Vagina (tissue), 2 donors: ENCODE results near the gene ALDH1A1. TPM values are rescaled to one million over a fixed set of nuclear protein-coding genes. Genes with fewer than 3 reads are reported as not detected.
A peak's percentile ranks its signal among the peaks of the same experiment; 100 is the strongest.

Experiments
- DNase-seq, 2 donors: peaks; one replicate each; pipeline ENCODE4 v3.0.0-alpha.2; 2017; ENCODE audit errors: extremely low spot score in 2 of 2
- H3K27ac ChIP-seq: fragments of 200-600 bp; sonication (generic); one replicate; pipeline ENCODE4 v1.5.1; 2019
- H3K27me3 ChIP-seq: fragments of 200-600 bp; sonication (generic); one replicate; pipeline ENCODE4 v1.5.1; 2019
- H3K36me3 ChIP-seq, 2 donors: fragments of 200-600 bp; sonication (generic); one replicate each; pipeline ENCODE4 v1.5.1; 2017 to 2019
- H3K4me1 ChIP-seq: fragments of 200-600 bp; sonication (generic); one replicate; pipeline ENCODE4 v1.5.1; 2019
- H3K4me3 ChIP-seq, 2 donors: fragments of 200-600 bp; sonication (generic); 1 replicate in 1 of 2; 2 replicates in 1 of 2; pipeline ENCODE4 v1.5.1; 2016 to 2019
- H3K9me3 ChIP-seq: fragments of 200-600 bp; sonication (generic); one replicate; pipeline ENCODE4 v1.5.1; 2019
- POLR2A ChIP-seq, 2 donors: fragments of 450-650 bp; IDR thresholded peaks; one replicate each; pipeline ENCODE4 v1.6.1; 2017; ENCODE audit warnings: antibody characterized with exemption in 2 of 2, mild to moderate bottlenecking in 2 of 2, moderate library complexity in 2 of 2
- POLR2AphosphoS5 ChIP-seq, 2 donors: sonication (generic); formaldehyde crosslinking; IDR thresholded peaks; one replicate each; pipeline ENCODE4 v1.9.0; 2017; ENCODE audit warnings: antibody characterized with exemption in 2 of 2, mild to moderate bottlenecking in 2 of 2, low read depth in 1 of 2; ENCODE audit not compliant: insufficient read depth in 1 of 2
- intact Hi-C: fragments of 100-400 bp; cut with DNase I; formaldehyde crosslinking; loops from one replicate; pipeline ENCODE4 v1.15.1; 2023
- total RNA-seq: library from RNA; depleted of rRNA; stranded (reverse); fragments of >200 nt; gene quantifications from one replicate; pipeline ENCODE4 v1.2.3, GENCODE V29; 2016
- TF ChIP-seq, protein P1 (sequence below), 3 experiments: fragments of 450-650 bp in 2 of 3; fragments of 200-600 bp in 1 of 3; sonication (generic) in 1 of 3; IDR thresholded peaks; one replicate each; pipeline ENCODE4 v1.5.1; 2017 to 2019; ENCODE audit warnings: antibody characterized with exemption in 3 of 3, mild to moderate bottlenecking in 2 of 3, moderate library complexity in 2 of 3

The ALDH1A1 gene
- total RNA-seq, 1 donor from 2014 or later = 126 TPM

DNA sequence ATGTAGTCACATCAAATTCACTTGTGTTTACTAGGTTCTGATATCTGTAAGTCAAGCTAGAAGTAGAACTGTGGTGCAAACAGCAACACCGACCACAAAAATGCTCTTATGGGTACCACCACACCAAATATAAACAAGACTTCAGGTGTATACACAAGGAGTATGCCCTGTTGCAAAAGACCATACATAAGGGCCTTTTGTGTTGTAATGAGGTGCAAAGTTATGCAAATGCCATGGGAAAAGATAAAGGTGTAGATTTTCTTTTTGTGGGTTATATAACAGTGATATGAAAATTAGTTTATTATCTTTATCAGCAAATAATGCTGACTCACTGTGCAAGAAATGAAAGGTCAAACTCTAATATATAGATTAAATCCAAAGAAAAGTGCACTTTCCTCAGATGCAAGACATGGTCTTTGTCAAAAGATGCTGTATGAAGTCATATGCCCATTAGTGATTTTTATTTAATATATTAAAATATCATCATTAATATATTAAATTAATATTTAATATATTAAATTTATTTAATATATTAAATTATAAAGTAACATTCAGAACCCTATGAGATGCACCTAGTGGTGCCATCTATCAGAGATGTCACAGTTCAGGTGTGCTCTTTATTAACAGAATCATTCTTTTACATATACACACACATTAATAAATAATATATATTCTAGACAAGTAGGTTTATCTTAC lies 26.7 kb upstream of the ALDH1A1 start:
- Histone ChIP-seq H3K4me1 (peaks cover 13% of the 10 kb centered on the region), H3K27ac (no peak overlapping the region), H3K27me3 (no peaks in the 10 kb centered on the region), H3K9me3 (no peaks in the 10 kb centered on the region), H3K36me3 (no peaks in the 10 kb centered on the region), H3K4me3 (no peak overlapping the region)
- DNase-seq = no peak
- intact Hi-C loops = no loop called here
- TF ChIP-seq POLR2AphosphoS5 (IDR thresholded peaks at IDR 0.05; ENCODE audit: insufficient read depth in 1 of 2, low read depth in 1 of 2) (no peak), POLR2A (IDR thresholded peaks at IDR 0.05) (no peak)
- TF ChIP-seq, protein P1, sequence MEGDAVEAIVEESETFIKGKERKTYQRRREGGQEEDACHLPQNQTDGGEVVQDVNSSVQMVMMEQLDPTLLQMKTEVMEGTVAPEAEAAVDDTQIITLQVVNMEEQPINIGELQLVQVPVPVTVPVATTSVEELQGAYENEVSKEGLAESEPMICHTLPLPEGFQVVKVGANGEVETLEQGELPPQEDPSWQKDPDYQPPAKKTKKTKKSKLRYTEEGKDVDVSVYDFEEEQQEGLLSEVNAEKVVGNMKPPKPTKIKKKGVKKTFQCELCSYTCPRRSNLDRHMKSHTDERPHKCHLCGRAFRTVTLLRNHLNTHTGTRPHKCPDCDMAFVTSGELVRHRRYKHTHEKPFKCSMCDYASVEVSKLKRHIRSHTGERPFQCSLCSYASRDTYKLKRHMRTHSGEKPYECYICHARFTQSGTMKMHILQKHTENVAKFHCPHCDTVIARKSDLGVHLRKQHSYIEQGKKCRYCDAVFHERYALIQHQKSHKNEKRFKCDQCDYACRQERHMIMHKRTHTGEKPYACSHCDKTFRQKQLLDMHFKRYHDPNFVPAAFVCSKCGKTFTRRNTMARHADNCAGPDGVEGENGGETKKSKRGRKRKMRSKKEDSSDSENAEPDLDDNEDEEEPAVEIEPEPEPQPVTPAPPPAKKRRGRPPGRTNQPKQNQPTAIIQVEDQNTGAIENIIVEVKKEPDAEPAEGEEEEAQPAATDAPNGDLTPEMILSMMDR (IDR thresholded peaks at IDR 0.05) = no peak

DNA sequence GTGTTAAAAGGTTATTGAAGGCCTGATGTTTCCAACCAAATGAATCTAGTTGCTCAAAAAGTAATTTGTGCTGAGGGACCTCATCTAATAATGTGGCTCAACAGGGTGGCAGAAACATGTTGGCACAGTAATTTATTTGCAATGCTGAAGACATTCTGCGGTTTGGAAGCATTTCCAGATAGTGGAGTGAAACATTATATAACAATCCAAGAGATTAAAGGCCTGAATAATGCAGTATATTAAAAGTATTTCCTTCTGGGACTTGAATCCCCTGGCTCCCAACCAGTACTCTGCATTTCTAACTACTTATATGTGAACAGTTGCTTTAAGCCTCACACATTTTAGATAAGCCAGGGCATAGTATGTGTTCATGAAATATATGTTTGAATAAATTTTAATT lies 25.9 kb upstream of the ALDH1A1 start:
- H3K9me3 ChIP-seq = no peaks in the 10 kb centered on the region
- H3K27me3 ChIP-seq = no peaks in the 10 kb centered on the region
- no peak for DNase-seq
- no peak overlapping the region for H3K4me3 ChIP-seq
- no peak overlapping the region for H3K27ac ChIP-seq
- peaks cover 5% of the 10 kb centered on the region for H3K4me1 ChIP-seq
- intact Hi-C loops = no loop called here
- no peaks in the 10 kb centered on the region for H3K36me3 ChIP-seq
- TF ChIP-seq POLR2A (IDR thresholded peaks at IDR 0.05) (no peak), POLR2AphosphoS5 (IDR thresholded peaks at IDR 0.05; ENCODE audit: insufficient read depth in 1 of 2, low read depth in 1 of 2) (peak in 1 of 2 donors; percentile 50)

DNA sequence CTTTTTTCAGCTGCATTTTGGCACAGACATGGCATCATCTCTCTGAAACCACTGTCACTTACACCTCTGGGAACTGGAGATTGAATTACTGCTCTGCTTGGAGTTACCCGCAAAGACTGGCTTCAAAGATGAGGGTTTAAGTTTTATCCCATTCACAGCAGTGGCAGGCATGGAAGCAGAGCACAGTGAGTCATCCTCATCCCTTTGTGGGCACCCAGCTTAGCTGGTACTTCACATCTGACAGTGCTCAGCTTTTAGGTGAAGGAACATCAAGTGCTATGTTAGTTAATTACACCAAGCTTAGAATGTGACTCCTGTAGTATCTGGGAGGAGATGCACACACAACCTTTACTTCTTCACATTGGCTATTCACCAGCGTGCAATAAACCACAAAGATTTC lies 24.8 kb upstream of the ALDH1A1 start:
- Histone ChIP-seq H3K4me1 (peaks cover 5% of the 10 kb centered on the region), H3K27me3 (no peaks in the 10 kb centered on the region), H3K4me3 (no peak overlapping the region), H3K27ac (no peak overlapping the region), H3K36me3 (no peaks in the 10 kb centered on the region), H3K9me3 (no peaks in the 10 kb centered on the region)
- intact Hi-C loops = no loop called here
- no peak for DNase-seq
- TF ChIP-seq POLR2A (IDR thresholded peaks at IDR 0.05) (no peak), POLR2AphosphoS5 (IDR thresholded peaks at IDR 0.05; ENCODE audit: insufficient read depth in 1 of 2, low read depth in 1 of 2) (no peak)
- TF ChIP-seq, protein P1 (IDR thresholded peaks at IDR 0.05) = no peak

DNA sequence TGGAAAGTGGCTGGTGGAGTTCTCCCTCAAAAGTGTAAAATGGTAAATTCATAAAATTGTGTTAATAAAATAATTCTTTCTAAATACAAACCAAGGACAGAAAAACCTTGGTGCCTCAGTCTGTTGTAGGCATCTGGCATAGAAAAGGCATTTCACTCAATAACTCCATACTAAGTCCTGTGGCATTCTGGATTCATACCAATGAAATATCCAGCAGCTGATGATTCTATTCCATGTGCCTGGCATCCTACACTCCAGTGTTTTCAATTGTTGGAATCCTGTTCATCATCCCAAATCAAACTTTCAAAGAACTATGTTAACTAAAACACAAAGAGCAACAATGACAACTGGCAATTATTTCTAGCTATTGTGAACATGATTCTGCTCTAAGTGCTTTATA lies 21.6 kb upstream of the ALDH1A1 start:
- intact Hi-C loops = no loop called here
- TF ChIP-seq, protein P1 (IDR thresholded peaks at IDR 0.05) = no peak
- no peak for TF ChIP-seq POLR2AphosphoS5 (IDR thresholded peaks at IDR 0.05; ENCODE audit: insufficient read depth in 1 of 2, low read depth in 1 of 2)
- no peak for TF ChIP-seq POLR2A (IDR thresholded peaks at IDR 0.05)
- H3K27me3 ChIP-seq = no peaks in the 10 kb centered on the region

DNA sequence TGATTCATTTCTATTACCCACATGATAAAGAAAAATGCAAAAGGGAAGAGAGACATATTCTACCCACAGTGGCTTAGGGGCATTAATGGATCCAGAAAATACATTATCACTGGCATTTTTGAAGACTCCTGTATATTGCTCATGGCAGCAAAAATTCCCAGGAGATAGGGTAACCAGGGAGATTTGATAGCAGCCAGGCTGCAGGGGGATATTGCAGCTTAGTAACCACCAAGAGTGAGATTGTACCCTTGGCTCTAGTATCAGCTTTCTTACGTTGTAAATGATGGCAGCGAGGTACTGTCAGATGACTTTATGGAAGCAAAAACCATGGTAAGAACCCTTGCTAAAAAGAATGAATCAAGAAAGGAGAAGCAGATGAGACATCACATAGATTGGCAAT lies 19.8 kb upstream of the ALDH1A1 start:
- no peak for DNase-seq
- TF ChIP-seq POLR2AphosphoS5 (IDR thresholded peaks at IDR 0.05; ENCODE audit: insufficient read depth in 1 of 2, low read depth in 1 of 2) = no peak
- TF ChIP-seq, protein P1 (IDR thresholded peaks at IDR 0.05) = no peak
- no peak for TF ChIP-seq POLR2A (IDR thresholded peaks at IDR 0.05)
- Histone ChIP-seq H3K27me3 (no peaks in the 10 kb centered on the region), H3K27ac (no peak overlapping the region), H3K4me3 (no peak overlapping the region), H3K36me3 (no peaks in the 10 kb centered on the region), H3K9me3 (no peaks in the 10 kb centered on the region), H3K4me1 (no peaks in the 10 kb centered on the region)
- intact Hi-C loops = no loop called here

More for the DNA sequence above, 21.6 kb upstream of the ALDH1A1 start:
- Histone ChIP-seq H3K4me3 (no peak overlapping the region), H3K4me1 (peaks cover 5% of the 10 kb centered on the region), H3K27ac (no peak overlapping the region), H3K36me3 (no peaks in the 10 kb centered on the region), H3K9me3 (no peaks in the 10 kb centered on the region)
- DNase-seq = no peak
